H54 (cell line): ENCODE data around the gene MMP15.
"Not testable (repeated sequence)": the region's sequence is repeated elsewhere in the genome, so short reads cannot be mapped to it uniquely, and the experiment has no call there.

ENCODE experiments used
- DNase-seq: peaks from one replicate; pipeline ENCODE4 v3.0.0; 2011; ENCODE audit warnings: low spot score, mixed read lengths; ENCODE audit not compliant: insufficient read length
- FAIRE-seq: peaks from 3 replicates; lab custom pipeline; 2011; peaks lifted over from hg19 to GRCh38; lab: Jason Lieb, UNC
- POLR2A ChIP-seq: IDR thresholded peaks from 2 replicates; pipeline ENCODE4 v1.6.1; 2011; ENCODE audit warnings: low read depth, mild to moderate bottlenecking, low read length

The MMP15 gene

DNA sequence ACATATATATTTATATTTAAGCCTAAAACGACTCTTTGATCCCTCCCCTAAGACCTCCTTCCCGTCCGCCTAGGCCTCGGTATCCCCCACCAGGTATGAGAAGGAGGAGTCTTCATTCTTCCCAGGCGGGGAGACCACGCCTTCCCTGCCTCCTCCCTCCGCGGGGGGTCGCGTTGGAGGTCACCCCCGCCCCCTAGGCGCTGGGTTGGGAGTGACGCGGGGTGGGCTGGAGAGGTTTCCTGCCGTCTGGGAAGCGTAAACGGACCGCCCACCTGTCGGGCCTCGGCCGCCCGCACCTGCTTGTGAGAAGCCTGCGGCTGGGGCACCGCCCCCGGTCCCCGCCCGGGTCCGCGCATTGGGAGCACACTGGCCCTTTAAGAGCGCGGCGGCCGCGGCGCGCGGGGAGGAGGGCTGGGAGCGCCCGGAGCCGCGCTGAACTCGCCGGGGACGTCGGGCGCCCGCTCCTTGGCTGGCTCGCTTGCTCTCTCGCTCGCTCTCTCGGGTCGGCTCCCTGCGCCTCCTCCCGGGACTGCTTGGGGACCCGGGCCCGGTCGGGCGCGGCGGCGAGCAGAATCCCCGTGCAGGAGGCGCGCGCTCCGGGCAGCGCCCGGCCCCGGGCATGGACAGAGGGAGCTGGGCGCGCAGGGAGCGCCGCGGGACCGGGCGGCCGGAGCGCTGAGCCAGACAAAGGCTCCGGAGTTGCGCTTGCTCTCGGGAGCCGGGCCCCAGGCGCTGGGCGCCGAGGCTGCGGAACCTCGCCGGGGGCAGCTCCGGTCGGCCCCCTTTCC, at the start of gene MMP15:
Gene MMP15, plus strand, starts transcription at position 404 of the 788 bp plus-strand sequence. CDS start 597 bp downstream, outside the sequence.
- no peak for TF ChIP-seq POLR2A
- FAIRE-seq = no peak
- peak; percentile 76 for DNase-seq

DNA sequence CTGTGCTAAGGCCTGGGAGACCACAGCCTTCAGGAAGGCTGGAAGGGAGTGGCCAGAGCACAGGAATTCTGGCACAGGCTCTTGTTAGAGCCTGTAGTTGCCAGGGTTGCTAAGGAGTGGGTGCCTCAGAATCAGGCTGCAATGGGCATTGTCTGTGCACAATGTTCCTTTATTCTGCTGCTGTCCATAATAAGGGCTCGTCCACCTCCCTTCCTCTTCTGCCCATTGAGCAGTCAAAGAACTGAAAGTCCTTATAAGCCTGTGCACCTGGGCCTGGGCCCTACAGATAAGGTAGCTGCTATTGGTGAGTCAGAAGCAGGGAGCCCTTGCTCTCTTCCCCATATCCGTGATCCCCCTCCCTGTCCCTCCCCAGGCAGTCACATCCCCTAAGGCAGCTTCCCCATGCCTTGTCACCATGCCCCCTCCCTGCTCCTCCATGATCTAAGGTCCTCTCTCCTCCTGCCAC, 49.2 kb upstream of the MMP15 start:
- no peak for FAIRE-seq
- TF ChIP-seq POLR2A = no peak
- DNase-seq = no peak

DNA sequence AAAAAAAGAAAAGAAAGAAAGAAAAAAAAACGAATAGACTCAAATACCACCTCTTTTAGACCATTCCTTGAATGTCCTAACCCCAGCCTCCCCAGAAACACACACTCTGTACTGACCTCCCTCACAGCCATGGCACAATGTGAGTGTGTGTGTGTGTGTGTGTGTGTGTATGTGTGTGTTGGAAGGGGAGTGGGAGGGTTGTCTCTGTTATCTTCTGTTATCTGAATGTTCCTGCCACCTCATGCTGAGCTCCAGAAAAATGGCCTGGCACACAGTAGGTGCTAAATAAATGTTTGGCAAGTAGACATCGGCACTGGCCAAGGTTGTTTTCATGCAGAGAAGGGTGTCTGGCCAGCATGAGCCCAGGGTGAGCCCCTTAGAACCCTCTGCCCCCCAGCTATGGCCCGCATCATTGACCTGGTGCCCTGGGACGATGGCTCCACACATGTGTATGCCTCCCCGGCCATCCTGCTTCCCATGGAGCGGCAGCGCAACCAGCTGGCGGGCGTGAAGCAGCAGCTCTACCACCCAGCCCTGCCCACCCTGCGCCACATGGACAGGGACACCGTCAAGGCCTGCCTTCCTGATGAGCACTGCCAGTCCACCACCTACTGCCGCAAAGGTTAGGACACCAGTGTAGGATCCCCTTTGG, 48.0 kb upstream of the MMP15 start:
- TF ChIP-seq POLR2A = no peak
- FAIRE-seq = no peak
- DNase-seq = no peak

DNA sequence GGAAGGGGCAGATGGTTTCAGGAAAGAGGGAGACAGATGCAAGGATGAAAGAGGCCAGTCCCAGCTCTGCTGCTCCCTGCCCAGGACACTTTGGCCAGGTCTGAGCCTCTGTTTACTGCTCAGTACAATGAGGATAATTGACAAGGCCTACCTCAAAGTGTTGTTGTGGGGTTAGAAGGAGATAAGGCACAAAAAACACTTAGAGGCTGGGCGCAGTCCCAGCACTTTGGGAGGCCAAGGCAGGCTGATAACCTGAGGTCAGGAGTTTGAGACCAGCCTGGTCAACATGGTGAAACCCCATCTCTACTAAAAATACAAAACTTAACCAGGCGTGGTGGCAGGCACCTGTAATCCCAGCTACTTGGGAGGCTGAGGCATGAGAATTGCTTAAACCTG, 47.5 kb upstream of the MMP15 start:
- not testable (repeated sequence) for FAIRE-seq, DNase-seq

DNA sequence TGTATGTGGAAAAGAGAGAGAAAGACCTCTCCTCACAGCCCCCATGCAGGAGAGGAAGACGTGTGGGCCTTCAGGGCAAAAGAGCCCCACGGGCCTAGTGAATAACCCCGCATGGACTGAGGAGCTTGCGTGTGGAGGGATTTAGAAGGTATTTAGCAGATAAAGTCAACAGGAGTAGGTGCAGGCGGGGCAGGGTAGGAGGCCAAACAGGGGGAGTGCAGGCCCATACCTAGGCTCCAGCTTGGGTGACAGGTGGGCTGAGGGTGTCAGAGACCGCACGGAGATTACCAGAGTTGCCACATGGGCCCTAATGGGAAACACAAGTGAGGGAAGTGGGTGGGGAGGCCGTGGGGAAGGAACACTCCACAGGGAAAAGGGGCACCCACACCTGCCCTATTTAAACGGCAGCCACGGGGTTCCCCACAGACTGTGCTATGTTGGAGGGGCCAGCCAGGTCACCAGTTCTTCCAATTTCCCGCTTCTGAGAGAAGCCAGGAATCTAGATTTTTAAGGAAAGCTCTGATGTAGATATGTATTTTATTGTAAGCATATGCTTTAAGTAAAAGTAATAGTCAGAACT, 46.5 kb upstream of the MMP15 start:
- FAIRE-seq (no peak), DNase-seq (no peak)
- no peak for TF ChIP-seq POLR2A

DNA sequence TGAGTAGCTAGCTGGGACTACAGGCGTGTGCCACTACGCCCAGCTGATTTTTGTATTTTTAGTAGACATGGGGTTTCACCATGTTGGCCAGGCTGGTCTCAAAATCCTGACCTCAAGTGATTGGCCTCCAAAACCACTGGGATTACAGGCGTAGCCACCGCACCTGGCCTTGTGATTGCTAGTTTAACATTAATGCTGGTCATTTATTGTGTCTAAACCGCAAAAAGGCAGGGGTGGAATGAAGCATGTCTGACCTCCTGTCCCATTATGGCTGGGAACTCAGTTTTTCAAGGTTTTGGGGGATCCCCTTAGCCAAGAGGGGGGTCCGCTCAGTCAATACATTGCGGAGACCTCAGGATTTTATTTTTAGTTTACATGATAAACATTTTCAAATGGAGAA, 43.9 kb upstream of the MMP15 start:
- FAIRE-seq (no peak), DNase-seq (no peak)

DNA sequence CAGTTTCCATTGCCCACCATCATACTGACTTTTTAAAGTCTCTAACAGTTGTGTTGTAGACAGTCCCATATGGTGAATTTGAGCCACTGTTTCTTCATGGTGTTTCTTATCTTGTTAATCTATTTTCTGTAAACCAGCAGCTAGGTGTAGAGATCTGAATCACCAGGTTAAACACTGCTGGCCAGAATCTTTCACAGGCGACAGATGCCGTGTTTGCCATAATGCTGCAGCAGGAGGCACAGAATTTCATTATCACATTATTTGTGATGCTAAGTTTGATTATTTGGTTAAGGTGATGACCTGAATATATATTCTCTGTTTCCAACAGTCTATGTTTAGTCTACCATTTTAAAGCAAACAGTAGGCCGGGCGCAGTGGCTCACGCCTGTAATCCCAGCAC, 43.2 kb upstream of the MMP15 start:
- no peak for TF ChIP-seq POLR2A
- no peak for FAIRE-seq
- DNase-seq = no peak

More for the DNA sequence above, 43.9 kb upstream of the MMP15 start:
- no peak for TF ChIP-seq POLR2A

DNA sequence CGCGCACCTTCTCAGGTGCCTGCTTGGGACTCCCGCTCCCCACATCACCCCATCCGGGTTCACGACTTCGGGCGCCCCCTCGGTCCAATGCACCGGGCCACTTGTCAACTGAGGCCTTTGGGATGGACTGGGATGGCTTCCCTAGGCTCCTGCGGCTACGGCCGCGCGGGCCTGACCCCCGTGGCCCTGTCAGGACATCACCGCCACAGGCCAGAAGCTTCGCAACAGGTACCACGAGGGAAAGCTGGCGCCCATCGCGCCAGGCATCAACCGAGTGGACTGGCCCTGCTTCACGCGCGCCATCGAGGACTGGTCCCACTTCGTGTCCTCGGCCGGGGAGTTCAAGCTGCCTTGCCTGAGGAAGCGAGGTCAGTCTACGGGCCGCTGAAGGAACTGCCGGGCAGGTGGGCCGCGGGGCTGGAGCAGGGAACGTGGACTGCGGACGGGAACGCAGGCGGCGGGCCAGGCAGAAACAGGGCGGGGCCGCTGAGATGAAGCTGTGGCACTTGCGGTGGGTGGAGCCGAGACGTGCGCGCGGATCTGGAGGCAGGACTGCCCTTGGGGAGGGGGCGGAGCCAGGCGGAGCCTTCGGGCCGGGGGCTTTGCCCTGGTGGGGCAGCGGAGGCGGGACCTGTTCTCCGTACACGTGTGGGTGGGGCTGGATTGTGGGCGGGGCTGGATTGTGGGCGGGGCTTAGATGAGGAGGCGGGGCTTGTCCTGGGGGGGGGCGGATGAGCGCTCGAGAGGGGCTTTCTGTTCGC, 40.9 kb upstream of the MMP15 start:
- DNase-seq (no peak), FAIRE-seq (no peak)
- no peak for TF ChIP-seq POLR2A

DNA sequence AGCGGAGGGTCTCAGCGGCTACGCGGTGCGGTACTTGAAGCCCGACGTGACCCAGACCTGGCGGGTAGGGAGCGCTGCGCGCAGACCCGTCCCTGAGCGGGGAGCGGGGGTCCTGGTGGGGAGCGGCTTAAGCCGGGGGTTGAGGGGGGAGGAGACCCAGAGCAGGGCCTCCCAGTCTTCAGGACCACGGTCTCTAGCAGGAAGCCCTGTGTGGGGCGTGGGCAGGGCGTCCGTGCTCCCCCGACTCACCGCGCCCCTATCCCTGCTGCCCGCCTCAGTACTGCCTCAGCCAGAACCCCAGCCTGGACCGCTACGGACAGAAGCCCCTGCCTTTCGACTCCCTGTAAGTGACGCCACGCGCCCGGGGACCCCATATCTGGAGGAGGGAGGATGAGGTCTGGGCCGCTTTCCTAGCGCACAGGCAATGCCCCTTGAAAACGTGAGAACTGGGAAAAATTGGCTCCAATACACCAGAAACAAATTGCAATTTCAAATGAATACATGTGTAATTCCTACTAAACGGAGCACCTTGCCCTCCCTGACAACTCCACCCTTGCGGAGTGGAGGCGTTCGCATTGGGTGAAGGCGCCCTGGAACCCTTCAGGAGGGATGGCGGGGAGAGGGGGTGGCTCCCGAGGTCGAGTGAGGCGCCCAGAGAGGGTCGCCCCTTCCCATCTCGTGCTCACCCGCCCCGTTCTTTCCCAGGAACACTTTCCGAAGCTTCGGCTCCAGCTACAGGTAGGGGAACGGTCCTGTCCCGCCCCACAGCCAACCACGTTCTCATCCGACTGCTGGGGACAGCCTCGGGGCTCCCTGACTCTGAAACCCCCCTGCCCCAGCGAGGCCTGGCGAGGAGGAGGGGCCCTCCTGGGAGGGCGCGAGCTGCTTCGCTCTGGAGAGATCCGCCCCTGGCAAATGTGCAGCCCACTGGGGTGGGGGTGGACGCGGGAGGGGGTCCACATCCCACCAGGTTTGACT, 40.1 kb upstream of the MMP15 start:
- DNase-seq (no peak), FAIRE-seq (no peak)
- no peak for TF ChIP-seq POLR2A

DNA sequence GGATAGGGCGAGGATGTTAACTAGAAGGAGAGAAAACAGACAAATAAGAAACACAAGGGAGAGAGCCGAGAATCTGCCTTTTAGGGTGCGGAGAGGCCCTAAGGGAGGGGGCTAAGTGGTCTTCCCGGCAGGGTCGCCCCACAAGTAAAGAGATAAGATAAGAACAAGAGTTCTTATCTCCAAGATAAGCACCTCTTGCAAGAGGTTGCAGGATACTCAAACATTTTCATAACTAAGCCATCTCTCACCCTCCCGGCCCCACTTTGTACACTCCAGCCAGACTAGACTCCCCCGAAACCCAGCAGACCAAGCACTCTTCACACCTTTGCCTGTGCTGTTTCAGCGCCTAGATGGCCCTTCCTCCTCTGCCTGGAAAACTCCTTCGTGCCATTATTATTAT, 39.4 kb upstream of the MMP15 start:
- DNase-seq (no peak), FAIRE-seq (no peak)
- no peak for TF ChIP-seq POLR2A

DNA sequence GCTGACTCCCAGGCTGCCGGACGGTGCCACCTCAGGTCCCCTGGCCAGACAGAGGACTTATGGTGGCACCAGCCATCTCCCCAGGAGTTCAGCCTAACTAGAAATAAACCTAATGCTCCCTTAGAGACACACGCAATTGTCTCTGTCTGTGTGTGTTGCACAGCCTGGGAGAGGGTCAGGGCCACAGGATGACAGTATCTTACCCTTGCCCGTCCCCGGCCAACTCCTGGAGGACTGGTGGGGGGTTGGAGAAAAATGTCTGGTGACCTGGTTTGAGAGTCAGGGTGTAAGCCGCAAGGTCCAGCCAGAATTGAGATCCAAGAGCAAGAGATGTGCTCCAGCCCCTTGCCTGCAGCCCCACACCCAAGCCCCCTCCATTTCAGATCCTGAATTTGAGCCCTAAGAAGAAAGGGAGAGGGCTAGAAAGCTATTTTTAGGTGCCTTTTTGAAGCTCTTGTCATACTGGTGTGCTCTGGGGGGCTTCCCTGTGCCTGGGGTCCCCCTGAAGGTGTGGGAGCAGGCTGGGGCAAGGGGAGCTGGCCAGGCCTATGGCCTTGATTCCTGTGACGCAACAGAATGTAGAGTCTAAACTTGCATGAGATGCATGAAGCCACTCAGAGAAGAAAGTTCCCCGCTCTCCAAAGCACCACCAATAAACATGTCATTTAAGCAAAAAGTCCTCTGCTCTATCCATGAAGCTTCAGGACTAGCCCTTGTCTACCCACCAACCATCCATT, 37.9 kb upstream of the MMP15 start:
- no peak for FAIRE-seq
- no peak for TF ChIP-seq POLR2A
- DNase-seq = no peak

DNA sequence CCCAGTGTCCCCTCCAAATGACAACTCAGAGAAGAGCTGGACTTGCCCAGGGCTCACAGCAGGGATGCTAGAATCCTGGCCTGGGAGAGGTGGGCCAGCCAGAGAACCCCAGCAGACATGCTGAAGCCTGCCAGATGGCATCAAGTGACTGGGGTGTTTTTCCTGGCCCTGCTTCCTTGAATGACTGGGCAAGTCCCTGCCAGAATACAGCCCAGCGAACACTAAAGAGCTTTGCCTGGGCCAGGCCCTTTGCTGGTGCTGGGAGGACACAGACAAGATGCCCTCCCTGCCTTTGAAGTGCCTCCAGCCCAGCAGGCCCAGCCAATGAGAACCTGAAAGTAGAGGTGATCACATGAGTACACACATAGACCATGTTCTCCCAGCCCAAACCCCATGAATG, 36.6 kb upstream of the MMP15 start:
- FAIRE-seq (no peak), DNase-seq (no peak)
- TF ChIP-seq POLR2A = no peak

DNA sequence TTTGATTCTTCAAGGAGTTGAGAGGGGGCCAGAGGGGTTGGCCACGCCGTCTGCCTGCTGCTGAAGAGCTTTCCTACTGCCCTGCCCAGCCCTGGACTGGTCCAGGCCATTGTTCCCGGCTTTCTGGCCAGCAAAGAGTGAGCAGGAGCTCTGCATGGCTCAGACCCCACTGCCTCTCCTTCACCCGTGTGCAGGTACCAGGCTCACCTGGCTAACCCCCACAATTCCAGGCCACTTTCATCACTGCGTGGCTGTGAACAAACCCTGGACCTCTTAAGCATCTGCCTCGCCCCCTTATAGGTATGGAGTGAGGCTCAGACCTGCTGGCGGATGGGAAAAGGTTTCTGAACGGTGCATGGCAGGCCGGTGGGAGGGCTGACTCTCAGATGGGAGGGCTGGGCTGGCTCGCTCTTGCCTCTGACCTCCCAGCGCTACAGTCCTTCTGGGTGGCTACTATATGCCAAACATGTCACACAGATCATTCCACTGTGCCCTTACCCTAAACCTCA, 33.9 kb upstream of the MMP15 start:
- FAIRE-seq = no peak
- TF ChIP-seq POLR2A = no peak
- no peak for DNase-seq
